ENCODE data around the gene HIVEP3.

The HIVEP3 gene

GRCh38 chr1:41679994-41680393 is 238.7 kb downstream of the HIVEP3 start:
- peaks cover 0 to 8% (median 0%) of the 10 kb centered on the region in 4 donors for H3K4me1 ChIP-seq
- no peak overlapping the region for H3K27ac ChIP-seq
- intact Hi-C loops (cut with DNase I; ENCODE audit: low total_unique reads) = no loop called here
- H3K36me3 ChIP-seq = no peaks in the 10 kb centered on the region
- no peaks in the 10 kb centered on the region for H3K9me3 ChIP-seq
- no peak overlapping the region for H3K4me3 ChIP-seq
- TF ChIP-seq CTCF (IDR thresholded peaks at IDR 0.05) = no peak
- no peaks in the 10 kb centered on the region for H3K27me3 ChIP-seq
- DNase-seq = no peak

GRCh38 chr1:41679531-41679930 is 239.2 kb downstream of the HIVEP3 start:
- H3K9me3 ChIP-seq = no peaks in the 10 kb centered on the region
- no peak overlapping the region for H3K4me3 ChIP-seq
- intact Hi-C loops (cut with DNase I; ENCODE audit: low total_unique reads) = no loop called here
- DNase-seq = no peak
- TF ChIP-seq CTCF (IDR thresholded peaks at IDR 0.05) = no peak
- no peaks in the 10 kb centered on the region for H3K27me3 ChIP-seq
- H3K27ac ChIP-seq = no peak overlapping the region
- H3K36me3 ChIP-seq = no peaks in the 10 kb centered on the region
- peaks cover 0 to 8% (median 0%) of the 10 kb centered on the region in 4 donors for H3K4me1 ChIP-seq

- Histone ChIP-seq H3K27me3 (no peaks in the 10 kb centered on the region), H3K36me3 (no peaks in the 10 kb centered on the region), H3K27ac (no peak overlapping the region), H3K9me3 (no peaks in the 10 kb centered on the region), H3K4me1 (peaks cover 0 to 9% (median 0%) of the 10 kb centered on the region in 4 donors), H3K4me3 (no peak overlapping the region)
- intact Hi-C loops (cut with DNase I; ENCODE audit: low total_unique reads) = no loop called here
- no peak for TF ChIP-seq CTCF (IDR thresholded peaks at IDR 0.05)
- peak in 1 of 2 donors; percentile 55 for DNase-seq
Observed at GRCh38 chr1:41678111-41678878, 240.4 kb downstream of the HIVEP3 start.

GRCh38 chr1:41677620-41678019 is 241.1 kb downstream of the HIVEP3 start:
- H3K4me3 ChIP-seq = no peak overlapping the region
- H3K4me1 ChIP-seq = peaks cover 0 to 13% (median 0%) of the 10 kb centered on the region in 4 donors
- no peak overlapping the region for H3K27ac ChIP-seq
- TF ChIP-seq CTCF (IDR thresholded peaks at IDR 0.05) = no peak
- DNase-seq = no peak
- H3K36me3 ChIP-seq = no peaks in the 10 kb centered on the region
- intact Hi-C loops (cut with DNase I; ENCODE audit: low total_unique reads) = no loop called here
- no peaks in the 10 kb centered on the region for H3K27me3 ChIP-seq
- H3K9me3 ChIP-seq = no peaks in the 10 kb centered on the region

GRCh38 chr1:41675401-41675800 is 243.3 kb downstream of the HIVEP3 start:
- no peak for TF ChIP-seq CTCF (IDR thresholded peaks at IDR 0.05)
- H3K27me3 ChIP-seq = no peaks in the 10 kb centered on the region
- DNase-seq = no peak
- no peaks in the 10 kb centered on the region for H3K9me3 ChIP-seq
- H3K4me3 ChIP-seq = no peak overlapping the region
- H3K27ac ChIP-seq = no peak overlapping the region
- intact Hi-C loops (cut with DNase I; ENCODE audit: low total_unique reads) = no loop called here
- H3K36me3 ChIP-seq = no peaks in the 10 kb centered on the region
- H3K4me1 ChIP-seq = peaks cover 0 to 13% (median 0%) of the 10 kb centered on the region in 4 donors

All from tibial artery (tissue), 4 donors.